Measurements from ENCODE around the gene KIF3C. TPM values are rescaled to one million over a fixed set of nuclear protein-coding genes. Genes with fewer than 3 reads are reported as not detected.

KIF3C gene
- total and polyA plus RNA-seq, 9 of the 15 experiments (the other 6 are each of a cell fraction or from before 2014, with no cell fraction given) = 0.69 to 6.7 (median 3.3) TPM

GRCh38 chr2:26011990-26012856 lies 29.9 kb upstream of the KIF3C start:
- peak; percentile 67 for ATAC-seq
- no TSS peak for BruUV-seq (replicated peaks)
- 9% methylated on average over 14 of the region's 14 CpGs for WGBS (ENCODE audit: insufficient coverage, low coverage, missing lambda C conversion rate)
- H3K9me3 ChIP-seq (replicated peaks; ENCODE audit: control insufficient read depth, insufficient read depth, low read depth, low read length) = no peaks in the 10 kb centered on the region
- intact Hi-C loops (cut with micrococcal nuclease) = no loop called here
- peak overlapping the region; percentile 13 to 70; a peak in 2 of 4 replicates for H3K9ac ChIP-seq (ENCODE audit: insufficient read depth in 1 of 2, low read depth in 2 of 2, low read length in 2 of 2)
- H3K4me1 ChIP-seq (replicated peaks in 1 of 2; ENCODE audit: control insufficient read depth in 2 of 2, insufficient read depth in 2 of 2, low read length in 2 of 2) = peaks cover 11 to 22% of the 10 kb centered on the region in 2 experiments; a peak in 4 of 5 replicates
- ChIA-PET POLR2A (interaction anchor here (1.5 kb wide), 1 partner anchor 11 kb away, joined by 4 read pairs; no protein-coding TSS in a partner anchor), CTCF (ENCODE audit: low intra/inter-chr PET ratio) (no interaction called here)
- H4K20me1 ChIP-seq (replicated peaks; ENCODE audit: control insufficient read depth, insufficient read depth, low read length) = no peaks in the 10 kb centered on the region
- FAIRE-seq = peak; percentile 74
- no peaks in the 10 kb centered on the region for H3K27me3 ChIP-seq (ENCODE audit: control insufficient read depth in 2 of 2, insufficient read depth in 2 of 2, low read length in 2 of 2)
- peak overlapping the region; percentile 52 for H3K4me2 ChIP-seq (ENCODE audit: insufficient read depth, low read length)
- DNase-seq (ENCODE audit: extremely low read depth in 1 of 4, low spot score in 3 of 4) = peak; percentile 39 to 54 (median 46)
- peak overlapping the region; percentile 82 for H2AFZ ChIP-seq (ENCODE audit: low read depth, low read length)
- H3K4me3 ChIP-seq = no peak overlapping the region
- H3K9me1 ChIP-seq (ENCODE audit: control insufficient read depth, insufficient read depth, low read length) = no peaks in the 10 kb centered on the region
- H3K27ac ChIP-seq (ENCODE audit: extremely low read depth, low read depth, low read length) = peak overlapping the region; percentile 44; the same call in 1 of the 3 replicates
- no peaks in the 10 kb centered on the region for H3K79me2 ChIP-seq (ENCODE audit: control insufficient read depth, insufficient read depth, low read length)
- no peaks in the 10 kb centered on the region; the same call in 2 of the 3 replicates for H3K36me3 ChIP-seq (ENCODE audit: control insufficient read depth, insufficient read depth, low read length)
- in situ Hi-C loops (cut with MboI) = no loop called here
- peak; percentile 42; the same call in 1 of the 2 replicates for TF ChIP-seq MAFF (IDR thresholded peaks at IDR 0.05; ENCODE audit: low read length)
- TF ChIP-seq ZNF316 (IDR thresholded peaks at IDR 0.05) = peak; percentile 72
- no peak for TF ChIP-seq CC2D1A (IDR thresholded peaks at IDR 0.05)
- TF ChIP-seq JUN (IDR thresholded peaks at IDR 0.05; ENCODE audit: borderline replicate concordance, low read depth, low read length) = peak; percentile 49
- no peak for TF ChIP-seq JUN (CRISPR knock-in tag; IDR thresholded peaks at IDR 0.05; ENCODE audit: borderline replicate concordance)
- TF ChIP-seq BHLHE40 (IDR thresholded peaks at IDR 0.05; ENCODE audit: low read length) = peak; percentile 53
- peak; percentile 75 for TF ChIP-seq ZNF75A (CRISPR knock-in tag; IDR thresholded peaks at IDR 0.05)
- peak; percentile 85 for TF ChIP-seq FOSL1 (tag; conservative IDR thresholded peaks at IDR 0.05)
- peak; percentile 50 for TF ChIP-seq MAFG (tag; conservative IDR thresholded peaks at IDR 0.05)
- TF ChIP-seq ARID1B (IDR thresholded peaks at IDR 0.05) = 0 out of 2 replicates have a peak, but pooled peaks have one; percentile 37
- no peak for TF ChIP-seq ZNF407 (IDR thresholded peaks at IDR 0.05; ENCODE audit: low read depth)
- 0 out of 2 replicates have a peak, but pooled peaks have one; percentile 50 for TF ChIP-seq HES1 (IDR thresholded peaks at IDR 0.05; ENCODE audit: low read depth)
